Prostate gland (tissue), 2 donors: ENCODE data around the gene MKRN2OS.

Experiments
- POLR2AphosphoS5 ChIP-seq: sonication (generic); formaldehyde crosslinking; IDR thresholded peaks from one replicate; pipeline ENCODE4 v1.6.1; 2017; ENCODE audit warnings: antibody characterized with exemption
- TF ChIP-seq, protein P1 (sequence below), 4 experiments: fragments of 200-600 bp in 2 of 4; fragments of 450-650 bp in 2 of 4; sonication (generic) in 2 of 4; IDR thresholded peaks; 1 replicate in 3 of 4; 2 replicates in 1 of 4; pipeline ENCODE4 v1.5.1; 2016 to 2019; ENCODE audit warnings: antibody characterized with exemption in 4 of 4, mild to moderate bottlenecking in 2 of 4, moderate library complexity in 2 of 4

DNA sequence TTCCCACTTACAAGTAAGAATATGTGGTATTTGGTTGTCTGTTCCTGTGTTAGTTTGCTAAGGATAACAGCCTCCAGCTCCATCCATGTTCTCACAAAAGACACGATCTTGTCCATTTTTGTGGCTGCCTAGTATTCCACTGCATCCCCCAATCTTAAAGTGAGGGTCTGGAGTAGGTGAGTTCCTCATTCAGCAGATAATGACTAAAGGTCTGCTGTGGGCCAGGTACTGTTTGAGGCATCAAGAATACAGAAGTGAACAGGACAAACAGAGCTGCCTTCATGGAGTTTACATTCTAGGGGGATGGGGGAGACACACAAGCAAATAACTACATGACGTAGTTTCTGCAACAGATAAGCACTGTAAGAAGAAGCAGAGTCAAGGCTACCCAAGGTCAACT lies 24.3 kb downstream of the MKRN2OS start:
- TF ChIP-seq, protein P1, sequence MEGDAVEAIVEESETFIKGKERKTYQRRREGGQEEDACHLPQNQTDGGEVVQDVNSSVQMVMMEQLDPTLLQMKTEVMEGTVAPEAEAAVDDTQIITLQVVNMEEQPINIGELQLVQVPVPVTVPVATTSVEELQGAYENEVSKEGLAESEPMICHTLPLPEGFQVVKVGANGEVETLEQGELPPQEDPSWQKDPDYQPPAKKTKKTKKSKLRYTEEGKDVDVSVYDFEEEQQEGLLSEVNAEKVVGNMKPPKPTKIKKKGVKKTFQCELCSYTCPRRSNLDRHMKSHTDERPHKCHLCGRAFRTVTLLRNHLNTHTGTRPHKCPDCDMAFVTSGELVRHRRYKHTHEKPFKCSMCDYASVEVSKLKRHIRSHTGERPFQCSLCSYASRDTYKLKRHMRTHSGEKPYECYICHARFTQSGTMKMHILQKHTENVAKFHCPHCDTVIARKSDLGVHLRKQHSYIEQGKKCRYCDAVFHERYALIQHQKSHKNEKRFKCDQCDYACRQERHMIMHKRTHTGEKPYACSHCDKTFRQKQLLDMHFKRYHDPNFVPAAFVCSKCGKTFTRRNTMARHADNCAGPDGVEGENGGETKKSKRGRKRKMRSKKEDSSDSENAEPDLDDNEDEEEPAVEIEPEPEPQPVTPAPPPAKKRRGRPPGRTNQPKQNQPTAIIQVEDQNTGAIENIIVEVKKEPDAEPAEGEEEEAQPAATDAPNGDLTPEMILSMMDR (IDR thresholded peaks at IDR 0.05), result no peak
- no peak for TF ChIP-seq POLR2AphosphoS5
